MV-4-11 (cell line): ENCODE data around the gene KCNIP3.
"Not testable (repeated sequence)": the region's sequence is repeated elsewhere in the genome, so short reads cannot be mapped to it uniquely, and the experiment has no call there.

Source experiments
- DNase-seq: peaks from one replicate; lab custom pipeline; 2025; lab: John Stamatoyannopoulos, UW

The KCNIP3 gene

DNA sequence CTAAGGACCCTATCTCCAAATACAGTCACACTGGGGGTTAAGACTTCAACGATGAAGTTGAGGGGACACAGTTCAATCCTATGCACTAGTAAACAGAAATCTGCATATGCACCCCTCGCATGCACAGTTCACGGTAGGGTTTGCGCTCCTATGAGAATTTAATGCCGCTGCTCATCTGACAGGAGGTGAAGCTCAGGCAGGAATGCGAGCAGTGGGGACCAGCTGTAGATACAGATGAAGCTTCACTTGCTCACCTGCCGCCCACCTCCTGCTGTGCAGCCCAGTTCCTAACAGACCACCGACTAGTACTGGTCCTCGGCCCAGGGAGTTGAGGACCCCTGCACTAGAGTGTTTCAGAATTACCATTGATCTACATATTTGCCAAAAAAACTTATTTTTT is 65.3 kb downstream of the KCNIP3 start:
- DNase-seq, result no peak

DNA sequence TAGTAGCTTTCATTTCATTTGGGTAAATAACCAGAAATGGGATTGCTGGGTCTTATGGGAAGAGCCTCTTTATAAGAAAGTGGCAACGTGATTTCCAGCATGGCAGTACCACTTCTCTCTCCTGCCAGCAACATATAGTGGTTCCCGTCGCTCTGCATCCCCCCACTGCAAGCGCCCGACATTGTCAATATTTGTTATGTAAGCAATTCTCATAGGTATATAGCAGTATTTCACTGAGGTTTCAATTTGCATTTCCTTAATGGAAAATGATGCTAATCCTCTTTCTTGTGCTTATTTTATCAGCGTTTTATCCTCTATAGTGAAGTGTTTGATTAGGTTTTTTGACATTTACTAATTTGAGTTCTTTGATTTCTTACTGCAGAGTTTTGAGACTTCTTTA is 69.4 kb downstream of the KCNIP3 start:
- DNase-seq, result no peak

DNA sequence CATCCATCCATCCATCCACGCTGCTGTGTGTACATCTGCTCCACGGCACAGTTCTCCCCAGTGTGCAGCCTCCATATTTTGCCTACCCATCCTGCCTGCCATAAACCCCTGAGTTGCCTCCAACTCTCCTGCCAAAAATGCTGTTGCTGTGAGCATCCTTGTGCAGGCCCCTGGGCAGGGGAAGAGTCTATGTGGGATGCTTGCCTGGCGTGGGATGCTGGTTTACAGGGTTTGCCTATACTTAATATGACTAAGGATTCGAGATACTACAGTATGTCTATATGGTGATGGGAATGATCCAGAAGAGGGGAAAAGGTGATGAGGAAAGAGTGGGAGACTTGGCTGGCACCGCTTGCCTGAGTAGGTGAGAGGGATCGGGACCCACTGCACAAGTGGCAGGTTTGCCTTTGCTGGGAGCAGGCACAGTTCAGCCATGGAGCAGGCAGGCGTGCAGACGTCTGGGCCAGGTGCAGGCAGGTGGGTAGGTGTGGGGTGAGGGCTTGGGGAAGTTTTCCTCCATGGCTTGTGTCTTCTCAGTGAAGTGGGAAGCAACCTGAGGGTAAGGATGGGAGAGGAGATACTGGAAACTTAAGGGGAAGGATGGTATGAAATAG is 75.2 kb downstream of the KCNIP3 start:
- no peak for DNase-seq

DNA sequence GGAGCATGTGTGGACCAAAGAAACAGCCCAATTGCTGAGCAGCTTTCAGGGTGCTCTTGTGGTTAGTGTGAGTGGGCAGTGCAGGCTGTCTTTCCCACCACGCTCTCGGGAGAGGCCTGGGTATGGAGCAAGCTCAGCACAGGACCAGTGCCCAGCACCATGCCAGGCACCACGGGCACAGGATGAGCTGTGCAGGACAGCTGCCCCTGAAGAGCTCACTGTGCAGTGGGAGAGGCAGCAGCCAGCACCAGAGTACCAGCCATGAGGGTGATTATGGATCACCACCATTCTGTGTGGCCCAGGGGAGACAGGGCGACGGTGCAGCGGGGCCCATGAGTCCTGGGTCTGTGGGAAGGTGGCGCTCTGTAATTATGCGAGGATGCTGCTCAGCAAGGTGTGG is 75.7 kb downstream of the KCNIP3 start:
- no peak for DNase-seq

DNA sequence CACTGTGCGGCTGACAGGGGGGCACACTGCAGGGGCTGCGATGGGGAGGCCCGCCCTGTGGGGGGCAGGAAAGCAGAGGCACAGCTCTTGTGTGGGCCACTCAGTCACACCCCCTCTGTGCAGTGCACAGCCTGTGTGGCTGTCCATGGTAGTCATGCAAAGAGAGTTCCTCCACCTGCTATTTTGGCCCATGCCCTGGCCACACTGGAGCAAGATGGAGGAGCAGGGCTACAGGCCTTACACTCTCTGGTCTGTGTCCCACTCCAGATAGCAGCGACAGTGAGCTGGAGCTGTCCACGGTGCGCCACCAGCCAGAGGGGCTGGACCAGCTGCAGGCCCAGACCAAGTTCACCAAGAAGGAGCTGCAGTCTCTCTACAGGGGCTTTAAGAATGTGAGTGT is 76.9 kb downstream of the KCNIP3 start:
- no peak for DNase-seq

DNA sequence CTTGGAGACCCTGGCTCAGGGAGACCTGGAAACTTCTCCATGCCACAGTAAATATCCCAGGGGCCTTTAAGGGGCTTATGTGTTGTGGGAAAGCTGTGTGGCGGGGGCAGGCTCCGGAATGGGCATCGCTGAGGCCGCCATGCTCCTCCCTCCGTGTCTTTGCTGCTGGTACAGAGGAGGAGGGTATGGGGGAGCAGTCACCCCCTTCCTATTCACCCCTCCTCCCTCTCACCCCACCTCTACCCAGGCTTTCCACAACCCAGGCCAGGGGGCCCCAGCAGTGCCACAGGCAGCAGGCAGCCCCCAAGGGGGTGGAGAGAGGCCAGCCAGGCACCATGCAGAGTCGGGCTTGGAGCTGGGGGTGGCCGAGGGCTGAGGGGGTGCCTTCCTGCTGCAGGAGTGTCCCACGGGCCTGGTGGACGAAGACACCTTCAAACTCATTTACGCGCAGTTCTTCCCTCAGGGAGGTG is 77.3 kb downstream of the KCNIP3 start:
- DNase-seq, result no peak

DNA sequence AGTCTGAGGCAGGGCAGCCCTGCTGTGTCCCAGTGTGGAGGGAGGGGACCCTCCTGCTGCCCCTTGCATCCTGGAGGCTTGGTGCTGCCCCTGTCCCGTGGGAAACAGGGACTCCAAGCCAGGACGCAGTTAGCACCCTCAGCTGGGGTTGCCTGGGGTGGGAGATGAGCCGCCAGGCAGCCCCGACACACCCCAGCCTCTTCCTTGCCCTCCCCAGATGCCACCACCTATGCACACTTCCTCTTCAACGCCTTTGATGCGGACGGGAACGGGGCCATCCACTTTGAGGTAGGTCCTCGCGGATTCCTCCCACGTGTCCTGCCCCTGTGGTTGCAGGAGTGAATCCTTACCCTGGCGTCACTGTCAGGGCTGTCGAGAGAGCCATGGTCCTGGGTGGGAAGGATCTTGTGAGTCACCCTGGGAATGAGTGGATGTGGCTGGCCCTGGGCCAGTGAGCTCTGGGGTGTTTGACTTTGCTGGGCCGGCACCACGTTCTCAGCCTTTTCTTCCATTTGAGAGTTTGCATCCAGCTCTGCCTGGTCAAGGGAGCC is 77.8 kb downstream of the KCNIP3 start:
- no peak for DNase-seq

DNA sequence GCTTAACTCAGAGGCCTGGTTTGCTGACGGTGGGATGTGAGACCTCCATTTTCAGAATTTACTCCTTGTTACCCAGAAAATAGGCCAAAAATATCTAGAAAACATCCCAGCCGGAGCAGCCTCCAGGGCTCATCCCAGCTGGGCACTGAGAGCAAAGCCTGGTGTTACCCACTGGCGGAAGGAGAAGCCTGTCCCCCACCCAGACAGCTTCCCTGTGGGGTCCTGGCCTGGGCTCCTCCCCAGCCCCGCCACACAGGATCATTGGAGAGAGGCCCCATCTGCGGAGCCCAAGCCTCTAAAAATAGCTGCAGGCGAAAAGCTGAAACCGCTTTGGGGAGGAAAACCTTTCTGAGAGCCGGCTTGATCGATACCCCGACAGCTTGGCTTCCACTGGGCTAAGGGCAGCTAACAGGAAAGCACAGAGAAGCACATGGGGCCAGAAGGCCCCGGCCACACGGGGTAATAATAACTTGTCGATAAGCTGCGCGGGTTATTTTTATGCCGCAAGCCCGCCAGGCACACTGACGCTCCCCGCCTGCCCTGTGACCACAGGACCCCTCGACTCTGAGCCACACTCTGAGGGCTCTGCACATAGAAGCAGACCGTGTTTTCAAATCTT is 78.5 kb downstream of the KCNIP3 start:
- DNase-seq, result no peak

DNA sequence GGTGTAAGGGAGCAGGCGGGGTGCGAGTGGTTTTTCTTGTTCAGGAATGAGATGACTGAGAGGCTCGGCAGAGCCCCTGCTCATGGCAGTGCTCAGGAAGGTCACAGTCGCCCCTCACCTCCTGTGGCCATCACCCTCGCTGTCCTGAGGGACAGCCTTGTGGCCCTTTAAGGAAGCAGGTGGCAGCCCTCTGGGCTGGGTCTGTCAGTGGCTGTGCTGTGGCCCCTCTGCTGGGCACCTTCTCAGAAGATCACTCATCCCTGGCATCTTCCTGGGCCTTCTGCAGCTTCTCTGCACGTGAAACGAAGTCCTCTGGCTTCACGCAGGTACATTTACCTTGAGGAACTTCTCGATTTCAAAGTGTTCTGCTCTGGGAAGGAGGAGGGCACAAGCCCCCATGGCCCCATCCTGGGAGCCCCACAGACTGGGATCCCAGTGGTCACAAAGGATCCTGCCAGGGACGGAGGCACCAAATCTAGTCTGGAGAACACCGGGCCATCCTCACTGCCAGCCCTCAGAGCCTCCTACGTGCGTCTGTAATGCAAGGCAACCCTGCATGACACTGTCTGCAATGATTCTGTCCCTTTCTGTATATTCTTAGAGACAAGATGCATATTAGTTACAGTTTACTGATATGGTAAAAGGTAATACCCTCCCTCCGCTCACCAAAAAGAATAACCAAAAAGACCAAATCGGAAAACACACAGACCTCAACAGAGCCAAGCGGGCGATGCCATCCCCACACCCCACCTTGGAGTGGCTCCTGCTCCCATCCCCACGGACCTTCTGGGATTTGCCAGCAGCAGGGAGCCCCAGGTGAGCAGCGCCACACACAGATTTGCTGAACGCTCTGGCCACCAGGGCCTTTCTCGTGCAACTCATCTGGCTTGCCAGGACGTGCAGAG is 79.4 kb downstream of the KCNIP3 start:
- DNase-seq, result no peak

DNA sequence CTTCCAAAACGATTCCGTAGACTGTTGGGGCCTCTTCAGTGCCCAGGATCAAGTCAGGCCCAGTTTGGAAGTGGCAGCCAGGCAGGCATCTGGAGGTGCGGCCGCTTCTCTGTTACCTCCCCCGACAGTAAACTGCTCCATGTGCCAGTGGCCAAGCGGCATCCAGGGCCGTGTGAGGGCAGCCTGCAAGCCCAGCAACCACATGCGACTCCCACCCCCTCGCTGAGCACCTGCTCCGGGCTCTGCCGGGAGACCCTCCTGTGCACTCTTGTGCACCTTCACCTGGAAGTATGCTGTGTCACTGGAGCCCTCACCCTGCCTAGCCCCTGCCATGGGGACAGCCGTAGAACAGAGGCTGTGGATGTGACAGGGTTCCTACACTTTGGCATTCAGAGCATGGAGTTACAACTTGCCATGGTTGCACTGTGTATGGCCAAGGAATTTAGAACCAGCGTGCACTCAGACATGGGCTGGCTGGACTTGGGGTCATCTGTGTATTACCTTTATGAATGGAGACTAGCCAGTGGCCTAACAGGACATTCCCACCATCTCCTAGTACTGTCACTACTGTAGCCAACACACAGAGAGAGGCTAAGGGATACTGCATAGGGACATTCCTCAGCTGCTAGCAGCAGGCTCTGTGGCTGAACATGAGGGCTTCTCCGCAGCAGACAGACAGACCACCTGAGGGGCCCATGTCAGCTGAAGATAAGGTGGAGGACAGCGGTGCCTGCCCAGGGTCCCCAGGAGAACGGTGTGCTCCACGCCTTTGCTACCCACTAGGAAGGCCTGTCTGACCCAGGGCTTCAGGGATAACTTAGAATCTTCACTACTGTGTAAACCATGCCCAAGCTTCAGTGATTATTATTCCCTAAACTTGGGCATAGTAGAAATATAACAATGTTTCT is 80.3 kb downstream of the KCNIP3 start:
- DNase-seq, result no peak

DNA sequence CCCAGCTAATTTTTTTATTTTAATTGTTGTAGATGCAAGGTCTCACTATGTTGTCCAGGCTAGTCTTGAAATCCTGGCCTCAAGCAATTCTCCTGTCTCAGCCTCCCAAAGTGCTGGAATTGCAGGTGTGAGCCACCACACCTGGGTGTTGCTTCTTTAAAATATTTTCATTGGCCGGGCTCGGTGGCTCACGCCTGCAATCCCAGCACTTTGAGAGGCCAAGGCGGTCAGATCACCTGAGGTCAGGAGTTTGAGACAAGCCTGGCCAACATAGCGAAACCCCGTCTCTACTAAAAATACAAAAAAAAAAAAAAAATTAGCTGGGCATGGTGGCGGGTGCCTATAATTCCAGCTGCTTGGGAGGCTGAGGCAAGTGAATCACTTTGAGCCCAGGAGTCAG is 81.1 kb downstream of the KCNIP3 start:
- not testable (repeated sequence) for DNase-seq

DNA sequence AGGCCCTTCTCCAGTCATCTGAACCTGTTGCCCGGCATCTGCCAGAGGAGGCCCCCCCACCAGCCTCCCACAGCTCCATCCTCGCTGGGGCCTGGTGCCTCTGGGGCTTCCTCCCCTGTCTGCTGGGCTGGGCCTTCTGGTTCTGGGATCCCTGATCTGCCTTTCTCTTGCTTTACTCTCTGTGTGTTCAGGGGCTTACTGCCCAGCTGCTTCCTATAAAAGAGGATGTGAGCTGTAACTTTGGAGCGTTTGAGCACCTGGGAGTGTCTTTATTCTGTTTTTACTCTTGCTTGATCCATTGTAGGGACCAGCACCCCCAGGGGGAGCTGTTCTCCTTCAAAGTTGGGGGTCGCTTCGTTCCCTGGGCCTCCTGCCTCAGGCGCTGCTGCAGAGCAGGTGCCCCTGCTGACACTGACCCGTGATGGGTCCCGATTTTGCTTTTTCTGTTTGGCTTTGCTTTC is 82.3 kb downstream of the KCNIP3 start:
- DNase-seq, result no peak

DNA sequence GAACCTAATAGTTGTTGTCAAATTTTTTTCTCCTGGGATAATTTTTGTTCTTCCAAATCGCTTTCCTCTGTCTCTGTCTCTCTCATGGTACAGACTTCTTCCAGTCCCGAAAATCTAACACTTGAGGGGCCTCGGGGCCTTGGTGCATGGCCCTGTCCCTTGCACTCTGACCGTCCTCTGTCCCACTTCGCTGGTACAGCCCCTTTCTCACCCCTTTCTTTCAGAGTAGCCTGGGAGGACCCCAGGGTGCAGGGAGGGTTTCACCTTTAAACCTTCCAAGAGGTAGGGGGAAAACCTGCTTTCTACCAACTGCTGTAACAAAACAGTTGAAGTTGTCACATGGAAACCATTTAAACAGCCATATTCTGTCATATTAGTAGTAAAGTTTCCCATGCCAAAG is 83.1 kb downstream of the KCNIP3 start:
- no peak for DNase-seq

DNA sequence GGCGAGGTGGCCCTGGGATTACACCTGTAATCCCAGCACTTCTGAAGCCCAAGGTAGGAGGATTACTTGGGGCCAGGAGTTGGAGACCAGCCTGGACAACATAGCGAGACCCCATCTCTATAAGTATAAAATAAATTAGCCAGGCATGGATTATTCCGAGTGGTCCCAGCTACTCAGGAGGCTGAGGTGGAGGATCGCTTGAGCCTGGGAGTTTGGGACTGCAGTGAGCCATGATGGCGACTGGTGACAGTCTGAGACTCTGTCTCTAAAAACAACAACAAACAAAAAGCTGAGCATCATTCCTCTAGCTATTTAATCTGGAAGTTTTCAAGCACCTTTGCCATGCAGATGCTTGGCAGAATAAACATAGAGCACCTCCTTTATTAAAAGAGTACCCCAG is 83.6 kb downstream of the KCNIP3 start:
- no peak for DNase-seq

DNA sequence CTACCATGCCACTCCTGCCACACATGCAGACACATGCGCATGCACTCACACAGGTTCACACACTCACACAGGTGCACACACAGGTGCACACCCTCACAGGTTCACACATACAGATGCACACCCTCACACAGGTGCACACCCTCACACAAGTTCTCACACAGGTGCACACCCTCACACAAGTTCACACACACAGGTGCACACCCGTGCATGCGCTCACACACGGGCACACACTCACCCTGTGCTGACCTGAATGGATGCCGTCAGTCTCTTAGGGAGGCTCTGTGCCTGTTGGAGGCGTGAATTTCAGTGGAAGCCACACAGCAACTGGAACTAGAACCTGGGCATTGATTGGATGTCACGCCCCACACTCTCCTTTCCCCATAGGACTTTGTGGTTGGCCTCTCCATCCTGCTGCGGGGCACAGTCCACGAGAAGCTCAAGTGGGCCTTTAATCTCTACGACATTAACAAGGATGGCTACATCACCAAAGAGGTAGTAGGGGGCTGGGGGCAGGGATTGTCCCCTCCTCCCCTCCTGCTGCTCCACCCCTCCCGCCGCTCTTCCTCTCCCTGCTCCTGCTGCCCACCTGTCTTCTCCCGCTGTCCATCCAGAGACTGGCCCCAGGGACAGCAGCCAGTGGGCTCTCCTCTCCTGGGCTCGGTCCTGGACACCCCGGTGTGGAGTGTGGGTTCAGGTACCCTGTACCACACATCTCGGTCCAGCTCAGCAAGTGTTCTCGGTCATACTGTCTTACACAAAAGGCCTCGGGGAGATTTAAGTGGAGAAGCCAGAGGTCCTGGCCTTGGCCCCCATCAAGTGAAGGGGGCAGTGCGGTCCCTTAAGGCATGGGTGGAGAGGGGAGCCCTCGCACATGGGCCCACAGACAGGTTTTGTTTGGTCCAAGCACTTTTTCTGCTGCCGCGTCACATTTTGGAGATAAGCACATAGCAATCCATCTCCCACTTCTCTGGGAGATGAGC is 84.4 kb downstream of the KCNIP3 start:
- no peak for DNase-seq

DNA sequence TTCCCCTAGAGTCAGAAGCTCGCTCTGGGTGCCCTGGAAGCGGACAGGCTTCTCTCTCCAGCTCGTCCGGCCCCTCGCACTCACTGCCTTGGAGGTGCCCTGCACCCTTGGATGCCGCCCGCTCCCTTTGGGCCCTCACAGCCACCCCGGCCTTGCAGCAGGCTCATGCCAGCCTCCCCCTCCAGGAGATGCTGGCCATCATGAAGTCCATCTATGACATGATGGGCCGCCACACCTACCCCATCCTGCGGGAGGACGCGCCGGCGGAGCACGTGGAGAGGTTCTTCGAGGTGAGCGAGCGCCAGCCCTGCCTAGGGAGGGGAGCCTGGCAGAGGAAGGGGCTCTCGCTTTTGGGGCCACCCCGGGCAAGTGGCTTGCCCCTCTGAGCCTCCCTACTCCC is 85.0 kb downstream of the KCNIP3 start:
- DNase-seq, result no peak

DNA sequence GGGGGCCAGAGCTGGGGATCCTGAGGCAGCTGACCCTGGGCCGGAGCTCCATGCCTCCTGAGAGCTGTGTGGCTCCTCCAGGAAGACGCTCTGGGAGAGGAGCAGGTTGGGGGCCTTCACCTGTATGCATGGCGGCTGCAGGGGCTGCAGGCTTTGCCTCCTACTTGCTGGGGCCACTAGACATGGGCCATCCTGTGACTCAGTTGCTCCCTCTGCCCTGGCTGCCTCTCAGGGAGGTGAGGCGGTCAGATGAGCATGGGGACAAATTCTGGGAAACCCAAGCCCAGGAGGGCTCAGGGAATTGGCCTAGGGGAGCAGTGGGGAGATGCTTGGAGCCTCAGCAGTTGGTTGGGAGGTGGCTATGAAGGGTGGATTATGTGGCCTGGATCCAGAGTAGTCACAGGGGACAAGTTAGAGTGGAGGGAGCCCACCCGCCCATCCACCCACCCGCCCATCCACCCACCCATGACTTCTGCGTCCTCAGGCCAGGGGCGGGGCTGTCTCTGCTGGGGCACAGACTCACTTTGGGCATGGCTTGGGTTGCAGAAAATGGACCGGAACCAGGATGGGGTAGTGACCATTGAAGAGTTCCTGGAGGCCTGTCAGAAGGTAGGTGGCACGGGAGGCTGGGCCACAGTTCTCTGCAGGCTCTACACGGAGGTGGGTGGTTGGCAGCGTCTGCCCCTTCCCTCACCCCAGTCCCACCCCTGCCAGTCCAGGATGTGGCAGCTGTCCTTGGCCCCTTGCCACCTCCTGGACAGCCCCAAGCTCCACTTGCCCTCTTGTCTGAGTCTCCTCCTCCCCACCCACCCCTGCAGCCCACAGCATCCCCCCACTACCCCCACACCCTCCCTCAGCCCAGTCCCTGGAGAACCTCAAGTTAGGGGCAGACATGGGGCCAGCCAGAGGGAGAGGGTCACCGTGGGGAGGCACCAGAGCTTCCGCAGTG is 85.8 kb downstream of the KCNIP3 start:
- DNase-seq, result no peak

DNA sequence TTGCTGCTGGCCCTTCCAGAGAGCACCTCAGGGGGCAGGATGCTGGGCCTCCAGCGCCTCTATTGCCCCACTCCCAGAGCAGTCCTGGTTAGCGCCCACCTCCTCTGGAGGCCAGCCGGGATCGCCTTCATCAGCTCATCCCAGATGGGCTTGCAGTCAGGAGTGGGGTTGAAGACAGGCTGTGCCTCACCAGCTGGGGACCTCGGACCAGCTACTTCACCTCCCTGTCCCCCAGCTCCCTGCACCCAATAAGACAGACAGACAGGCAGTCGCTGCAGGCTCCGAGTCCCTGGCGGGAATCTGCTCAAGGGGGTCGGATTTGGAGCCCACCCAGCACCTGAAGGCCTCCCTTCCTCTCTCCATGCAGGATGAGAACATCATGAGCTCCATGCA is 86.5 kb downstream of the KCNIP3 start:
- no peak for DNase-seq

DNA sequence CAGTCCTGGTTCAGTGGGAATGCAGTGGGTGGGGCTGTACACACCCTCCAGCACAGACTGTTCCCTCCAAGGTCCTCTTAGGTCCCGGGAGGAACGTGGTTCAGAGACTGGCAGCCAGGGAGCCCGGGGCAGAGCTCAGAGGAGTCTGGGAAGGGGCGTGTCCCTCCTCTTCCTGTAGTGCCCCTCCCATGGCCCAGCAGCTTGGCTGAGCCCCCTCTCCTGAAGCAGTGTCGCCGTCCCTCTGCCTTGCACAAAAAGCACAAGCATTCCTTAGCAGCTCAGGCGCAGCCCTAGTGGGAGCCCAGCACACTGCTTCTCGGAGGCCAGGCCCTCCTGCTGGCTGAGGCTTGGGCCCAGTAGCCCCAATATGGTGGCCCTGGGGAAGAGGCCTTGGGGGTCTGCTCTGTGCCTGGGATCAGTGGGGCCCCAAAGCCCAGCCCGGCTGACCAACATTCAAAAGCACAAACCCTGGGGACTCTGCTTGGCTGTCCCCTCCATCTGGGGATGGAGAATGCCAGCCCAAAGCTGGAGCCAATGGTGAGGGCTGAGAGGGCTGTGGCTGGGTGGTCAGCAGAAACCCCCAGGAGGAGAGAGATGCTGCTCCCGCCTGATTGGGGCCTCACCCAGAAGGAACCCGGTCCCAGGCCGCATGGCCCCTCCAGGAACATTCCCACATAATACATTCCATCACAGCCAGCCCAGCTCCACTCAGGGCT is 87.9 kb downstream of the KCNIP3 start:
- DNase-seq, result no peak
